IMR-90 (cell line): Measurements from ENCODE around the gene CPA5. TPM values are rescaled to one million over a fixed set of nuclear protein-coding genes. Genes with fewer than 3 reads are reported as not detected.

Experiments
- ATAC-seq: fragments of 200-7000 bp; cut with Tn5 transposase; 2 replicates; pipeline ENCODE4 v1.9.1; 2020; ENCODE audit warnings: low read depth, mild to moderate bottlenecking, moderate library complexity
- BruUV-seq: library from RNA; stranded (reverse); fragments of 400-500 nt; replicated peaks from 2 replicates; lab custom pipeline; 2021; lab: Mats Ljungman, UMichigan
- CTCF ChIA-PET: fragments of 300-600 bp; formaldehyde crosslinking; extraction: SDS; loops from one replicate; lab custom pipeline; 2021; ENCODE audit warnings: antibody characterized with exemption; lab: Yijun Ruan, JAX
- POLR2A ChIA-PET: fragments of 300-600 bp; sonication (Branson Sonifier 250); formaldehyde crosslinking; loops from one replicate; lab custom pipeline; 2022; ENCODE audit warnings: antibody characterized with exemption; ENCODE audit not compliant: unreplicated experiment; lab: Charles Lee
- DNase-seq: peaks from one replicate; pipeline ENCODE4 v3.0.0; 2013
- H2AFZ ChIP-seq: replicated peaks from 2 replicates; pipeline ENCODE3; 2013; ENCODE audit warnings: low read length, mild to moderate bottlenecking; ENCODE audit not compliant: poor library complexity
- H2AK5ac ChIP-seq: 2 replicates; pipeline ENCODE4 v1.6.1; 2013; ENCODE audit warnings: low read depth, low read length, inconsistent platforms
- H2AK9ac ChIP-seq: replicated peaks from 2 replicates; pipeline ENCODE3; 2013; ENCODE audit warnings: mild to moderate bottlenecking, low read depth, low read length, moderate library complexity; ENCODE audit not compliant: poor library complexity
- H2BK120ac ChIP-seq: 2 replicates; pipeline ENCODE4 v1.6.1; 2013; ENCODE audit warnings: low read depth, low read length, inconsistent platforms
- H2BK15ac ChIP-seq: 3 replicates; pipeline ENCODE4 v1.6.1; 2013; ENCODE audit warnings: low read depth, low read length, inconsistent platforms
- H2BK20ac ChIP-seq: 2 replicates; pipeline ENCODE4 v1.6.1; 2013; ENCODE audit warnings: low read depth, mild to moderate bottlenecking, inconsistent platforms, low read length, moderate library complexity
- H2BK5ac ChIP-seq: 2 replicates; pipeline ENCODE4 v1.6.1; 2013; ENCODE audit warnings: mild to moderate bottlenecking, low read depth, low read length, inconsistent platforms; ENCODE audit not compliant: poor library complexity, severe bottlenecking
- H3K14ac ChIP-seq: replicated peaks from 2 replicates; pipeline ENCODE4 v1.6.1; 2013; ENCODE audit warnings: low read depth, low read length, inconsistent platforms
- H3K18ac ChIP-seq: 2 replicates; pipeline ENCODE4 v1.6.1; 2013; ENCODE audit warnings: low read depth, low read length, control low read depth
- H3K23ac ChIP-seq: 2 replicates; pipeline ENCODE4 v1.6.1; 2013; ENCODE audit warnings: low read depth, low read length, inconsistent platforms
- H3K27ac ChIP-seq: 2 replicates; pipeline ENCODE4 v1.5.1; 2013; ENCODE audit warnings: mild to moderate bottlenecking, control low read depth, low read length; ENCODE audit not compliant: insufficient read depth
- H3K27me3 ChIP-seq: 2 replicates; pipeline ENCODE4 v1.6.1; 2013; ENCODE audit warnings: low read length; ENCODE audit not compliant: control insufficient read depth, insufficient read depth
- H3K36me3 ChIP-seq: 2 replicates; pipeline ENCODE4 v1.6.1; 2013; ENCODE audit warnings: low read length, mixed read lengths; ENCODE audit not compliant: control insufficient read depth, insufficient read depth
- H3K4ac ChIP-seq: 2 replicates; pipeline ENCODE4 v1.6.1; 2013; ENCODE audit warnings: low read depth, low read length, inconsistent platforms
- H3K4me1 ChIP-seq: 2 replicates; pipeline ENCODE4 v1.6.1; 2013; ENCODE audit warnings: low read length, mixed read lengths; ENCODE audit not compliant: control insufficient read depth, insufficient read depth
- H3K4me2 ChIP-seq: 2 replicates; pipeline ENCODE4 v1.6.1; 2013; ENCODE audit warnings: low read depth, mild to moderate bottlenecking, control low read depth, low read length, moderate library complexity
- H3K4me3 ChIP-seq: 2 replicates; pipeline ENCODE4 v1.5.1; 2013; ENCODE audit warnings: low read depth, mild to moderate bottlenecking, control low read depth, low read length, moderate library complexity; ENCODE audit not compliant: insufficient read depth
- H3K56ac ChIP-seq: 2 replicates; pipeline ENCODE4 v1.6.1; 2013; ENCODE audit warnings: low read length, inconsistent platforms; ENCODE audit not compliant: insufficient read depth; ENCODE audit errors: extremely low read depth
- H3K79me1 ChIP-seq, 2 experiments: 2 replicates each; pipeline ENCODE4 v1.6.1; 2013; ENCODE audit warnings: low read length in 2 of 2, inconsistent platforms in 1 of 2, low read depth in 1 of 2
- H3K9ac ChIP-seq: 2 replicates; pipeline ENCODE4 v1.6.1; 2013; ENCODE audit warnings: low read depth, low read length, control low read depth
- H3K9me1 ChIP-seq: 2 replicates; pipeline ENCODE4 v1.6.1; 2013; ENCODE audit warnings: low read length, inconsistent platforms; ENCODE audit not compliant: insufficient read depth
- H3K9me3 ChIP-seq: 2 replicates; pipeline ENCODE4 v1.6.1; 2013; ENCODE audit warnings: low read length; ENCODE audit not compliant: control insufficient read depth, insufficient read depth
- H4K20me1 ChIP-seq: 2 replicates; pipeline ENCODE4 v1.6.1; 2013; ENCODE audit warnings: low read length, inconsistent platforms; ENCODE audit not compliant: insufficient read depth
- H4K5ac ChIP-seq: 2 replicates; pipeline ENCODE4 v1.6.1; 2013; ENCODE audit warnings: mild to moderate bottlenecking, low read depth, low read length, control low read depth
- H4K8ac ChIP-seq, 2 experiments: 2 replicates each; pipeline ENCODE4 v1.6.1; 2013; ENCODE audit warnings: low read depth in 2 of 2, low read length in 2 of 2, control low read depth in 1 of 2, inconsistent platforms in 1 of 2
- H4K91ac ChIP-seq: 2 replicates; pipeline ENCODE4 v1.6.1; 2013; ENCODE audit warnings: low read depth, low read length, inconsistent platforms; ENCODE audit not compliant: insufficient read depth
- BHLHE40 ChIP-seq: fragments of 150-350 bp; IDR thresholded peaks from 2 replicates; pipeline ENCODE4 v1.6.1; 2016; ENCODE audit warnings: mild to moderate bottlenecking, low read depth, low read length
- CEBPB ChIP-seq: IDR thresholded peaks from 2 replicates; pipeline ENCODE4 v1.6.1; 2012; ENCODE audit warnings: low read depth, low read length, improper control_type of control experiment
- CHD1 ChIP-seq: IDR thresholded peaks from 2 replicates; pipeline ENCODE4 v1.6.1; 2012; ENCODE audit warnings: low read depth, low read length, improper control_type of control experiment
- ELK1 ChIP-seq: fragments of 150-350 bp; IDR thresholded peaks from 2 replicates; pipeline ENCODE4 v1.6.1; 2016; ENCODE audit warnings: low read depth, mild to moderate bottlenecking, low read length, moderate library complexity, borderline replicate concordance
- FOS ChIP-seq: fragments of 150-350 bp; IDR thresholded peaks from 2 replicates; pipeline ENCODE4 v1.6.1; 2016; ENCODE audit warnings: low read depth, low read length
- MAFK ChIP-seq: IDR thresholded peaks from 2 replicates; pipeline ENCODE4 v1.6.1; 2012; ENCODE audit warnings: low read depth, low read length, improper control_type of control experiment
- MAZ ChIP-seq: IDR thresholded peaks from 2 replicates; pipeline ENCODE4 v1.6.1; 2012; ENCODE audit warnings: low read depth, mild to moderate bottlenecking, low read length, improper control_type of control experiment, moderate library complexity, borderline replicate concordance
- MXI1 ChIP-seq: IDR thresholded peaks from 2 replicates; pipeline ENCODE4 v1.6.1; 2012; ENCODE audit warnings: low read depth, mild to moderate bottlenecking, low read length, moderate library complexity, borderline replicate concordance
- NFE2L2 ChIP-seq: fragments of 150-350 bp; IDR thresholded peaks from 2 replicates; pipeline ENCODE4 v1.6.1; 2016; ENCODE audit warnings: low read depth, mild to moderate bottlenecking, low read length
- POLR2A ChIP-seq: IDR thresholded peaks from 2 replicates; pipeline ENCODE4 v1.6.1; 2012; ENCODE audit warnings: mild to moderate bottlenecking, low read depth, low read length
- RAD21 ChIP-seq: IDR thresholded peaks from 2 replicates; pipeline ENCODE4 v1.6.1; 2012; ENCODE audit warnings: low read length, improper control_type of control experiment
- RCOR1 ChIP-seq: IDR thresholded peaks from 2 replicates; pipeline ENCODE4 v1.6.1; 2012; ENCODE audit warnings: mild to moderate bottlenecking, low read length, improper control_type of control experiment; ENCODE audit not compliant: insufficient replicate concordance
- RFX5 ChIP-seq: IDR thresholded peaks from 2 replicates; pipeline ENCODE4 v1.8.0; 2012; ENCODE audit warnings: low read depth, mild to moderate bottlenecking, low read length, moderate library complexity
- SMC3 ChIP-seq: fragments of 150-350 bp; IDR thresholded peaks from 2 replicates; pipeline ENCODE4 v1.6.1; 2016; ENCODE audit warnings: low read depth, mild to moderate bottlenecking, antibody characterized with exemption, low read length, moderate library complexity
- USF2 ChIP-seq: fragments of 150-350 bp; IDR thresholded peaks from 2 replicates; pipeline ENCODE4 v1.6.1; 2017; ENCODE audit warnings: mild to moderate bottlenecking, antibody characterized with exemption, low read length, low read depth
- WGBS, 2 experiments: methylation state at CpG; one replicate each; pipeline versions ENCODE4 v1.1.5 to v1.1.7; 2013; ENCODE audit warnings: missing lambda C conversion rate in 2 of 2; ENCODE audit not compliant: insufficient read length in 1 of 2; ENCODE audit errors: extremely low coverage in 2 of 2; 5-methylcytosine and 5-hydroxymethylcytosine counted together
- dilution Hi-C: fragments of 300-500 bp; cut with HindIII; formaldehyde crosslinking; loops from one replicate; pipeline ENCODE4 v1.14.3; 2018; ENCODE audit warnings: low sequenced_read_pairs; ENCODE audit not compliant: unreplicated experiment
- in situ Hi-C: fragments of 300-500 bp; cut with MboI; formaldehyde crosslinking; loops from 3 replicates; pipeline ENCODE4 v1.14.3; 2019; ENCODE audit warnings: low sequenced_read_pairs, inconsistent platforms, mixed read lengths
- intact Hi-C: fragments of 100-400 bp; cut with micrococcal nuclease; formaldehyde crosslinking; loops from 2 replicates; pipeline ENCODE4 v1.10.0; 2022
- polyA plus RNA-seq, 3 experiments: library from polyadenylated mRNA; depleted of rRNA; stranded (reverse); fragments of >200 nt; gene quantifications; 2 replicates each; pipeline ENCODE4 v1.2.3, GENCODE V29; 2012; ENCODE audit warnings: low replicate concordance in 1 of 3
- total RNA-seq: library from RNA; depleted of rRNA; stranded (reverse); fragments of >200 nt; gene quantifications from 2 replicates; pipeline ENCODE4 v1.2.3, GENCODE V29; 2012
- TF ChIP-seq, protein P1 (sequence below): conservative IDR thresholded peaks from 2 replicates; pipeline ENCODE4 v1.5.1; 2012; ENCODE audit warnings: mild to moderate bottlenecking, low read depth, low read length, improper control_type of control experiment

Gene CPA5
- total and polyA plus RNA-seq, 2 of the 4 experiments (the other 2 are of a cell fraction): under 0.01 to 0.86 TPM

DNA sequence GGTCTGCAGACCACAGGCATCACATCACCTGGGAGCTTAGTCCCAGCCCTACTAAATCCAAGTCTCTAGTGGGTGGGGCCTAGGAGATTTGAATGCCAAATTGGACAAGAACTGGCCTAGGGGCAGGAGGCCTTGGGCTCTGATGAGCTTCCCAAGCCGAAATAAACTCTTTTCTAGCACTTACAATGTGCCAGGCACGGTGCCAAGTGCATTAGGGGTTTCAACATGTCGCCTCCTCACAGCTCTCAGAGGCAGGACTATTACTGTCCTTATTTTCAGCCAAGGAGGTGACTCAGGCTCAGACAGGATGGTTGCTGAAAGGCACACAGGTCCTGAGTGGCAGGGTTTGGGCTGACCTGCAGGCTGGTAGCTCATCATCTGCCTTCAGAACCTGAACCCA, 26.4 kb downstream of the CPA5 start:
- Histone ChIP-seq H3K9ac (no peak overlapping the region), H3K36me3 (no peaks in the 10 kb centered on the region), H2AK9ac (peak overlapping the region; percentile 79), H3K4me1 (peaks cover 53% of the 10 kb centered on the region), H3K79me1 (peaks cover 0 to 29% of the 10 kb centered on the region in 2 experiments; a peak in 1 of 4 replicates), H4K8ac (peak overlapping the region; percentile 68 to 97), H2BK5ac (peak overlapping the region; percentile 83), H2BK15ac (peak overlapping the region; percentile 74; the same call in 2 of the 3 replicates), H3K56ac (peak overlapping the region; percentile 0; the same call in 1 of the 2 replicates), H3K27me3 (no peaks in the 10 kb centered on the region), H3K4me2 (no peak overlapping the region), H2AK5ac (peak overlapping the region; percentile 100), H4K5ac (peak overlapping the region; percentile 95), H3K4me3 (no peak overlapping the region), H3K18ac (peak overlapping the region; percentile 91), H3K4ac (peak overlapping the region; percentile 97), H3K9me1 (peaks cover 56% of the 10 kb centered on the region), H2AFZ (peak overlapping the region; percentile 76), H3K23ac (peak overlapping the region; percentile 89), H3K27ac (peak overlapping the region; percentile 54), H2BK20ac (peak overlapping the region; percentile 95), H4K20me1 (no peaks in the 10 kb centered on the region), H2BK120ac (peak overlapping the region; percentile 100), H4K91ac (peak overlapping the region; percentile 77), H3K14ac (peak overlapping the region; percentile 93), H3K9me3 (peaks cover 1% of the 10 kb centered on the region; the same call in 1 of the 2 replicates)
- ChIA-PET POLR2A (no interaction called here), CTCF (no interaction called here)
- intact Hi-C loops: no loop called here
- dilution Hi-C loops: no loop called here
- TF ChIP-seq MAFK: no peak
- TF ChIP-seq NFE2L2: no peak
- no peak for TF ChIP-seq RCOR1
- TF ChIP-seq SMC3: no peak
- no peak for TF ChIP-seq RAD21
- no peak for TF ChIP-seq CHD1
- TF ChIP-seq MXI1: no peak
- TF ChIP-seq RFX5: no peak
- no peak for TF ChIP-seq FOS
- no peak for TF ChIP-seq ELK1
- no peak for TF ChIP-seq USF2
- TF ChIP-seq, protein P1, sequence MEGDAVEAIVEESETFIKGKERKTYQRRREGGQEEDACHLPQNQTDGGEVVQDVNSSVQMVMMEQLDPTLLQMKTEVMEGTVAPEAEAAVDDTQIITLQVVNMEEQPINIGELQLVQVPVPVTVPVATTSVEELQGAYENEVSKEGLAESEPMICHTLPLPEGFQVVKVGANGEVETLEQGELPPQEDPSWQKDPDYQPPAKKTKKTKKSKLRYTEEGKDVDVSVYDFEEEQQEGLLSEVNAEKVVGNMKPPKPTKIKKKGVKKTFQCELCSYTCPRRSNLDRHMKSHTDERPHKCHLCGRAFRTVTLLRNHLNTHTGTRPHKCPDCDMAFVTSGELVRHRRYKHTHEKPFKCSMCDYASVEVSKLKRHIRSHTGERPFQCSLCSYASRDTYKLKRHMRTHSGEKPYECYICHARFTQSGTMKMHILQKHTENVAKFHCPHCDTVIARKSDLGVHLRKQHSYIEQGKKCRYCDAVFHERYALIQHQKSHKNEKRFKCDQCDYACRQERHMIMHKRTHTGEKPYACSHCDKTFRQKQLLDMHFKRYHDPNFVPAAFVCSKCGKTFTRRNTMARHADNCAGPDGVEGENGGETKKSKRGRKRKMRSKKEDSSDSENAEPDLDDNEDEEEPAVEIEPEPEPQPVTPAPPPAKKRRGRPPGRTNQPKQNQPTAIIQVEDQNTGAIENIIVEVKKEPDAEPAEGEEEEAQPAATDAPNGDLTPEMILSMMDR: no peak
- no peak for TF ChIP-seq BHLHE40
- no peak for TF ChIP-seq MAZ
- TF ChIP-seq POLR2A: no peak
- no peak for TF ChIP-seq CEBPB
- 0% methylated on average over 1 of the region's 3 CpGs; no CpG with 5 or more reads in 1 of the 2 experiments for WGBS, 2 experiments
- no TSS peak for BruUV-seq
- ATAC-seq: no peak
- peak; percentile 52 for DNase-seq
- in situ Hi-C loops: no loop called here
